HepG2 (cell line): ENCODE data around the gene ABHD12. TPM values are rescaled to one million over a fixed set of nuclear protein-coding genes. Genes with fewer than 3 reads are reported as not detected.

Source experiments
- ATAC-seq: fragments of 200-7000 bp; cut with Tn5 transposase; 3 replicates; pipeline ENCODE4 v1.9.1; 2020; ENCODE audit warnings: mild to moderate bottlenecking, moderate library complexity
- BruUV-seq: library from RNA; stranded (reverse); fragments of 400-500 nt; replicated peaks from 2 replicates; lab custom pipeline; 2021; lab: Mats Ljungman, UMichigan
- CTCF ChIA-PET: fragments of 300-600 bp; formaldehyde crosslinking; extraction: SDS; loops from one replicate; lab custom pipeline; 2021; ENCODE audit warnings: low total read pairs, inconsistent platforms, low intra/inter-chr PET ratio; lab: Yijun Ruan, JAX
- POLR2A ChIA-PET: fragments of 350-600 bp; sonication (Branson Sonifier 250); formaldehyde crosslinking; loops from one replicate; lab custom pipeline; 2020; ENCODE audit warnings: antibody characterized with exemption, inconsistent platforms; lab: Yijun Ruan, JAX
- DNase-seq: peaks from one replicate; pipeline ENCODE4 v3.0.0-alpha.2; 2015; ENCODE audit warnings: low spot score
- FAIRE-seq: peaks from 3 replicates; lab custom pipeline; 2011; peaks lifted over from hg19 to GRCh38; lab: Jason Lieb, UNC
- H2AFZ ChIP-seq: one replicate; pipeline ENCODE4 v1.6.1; 2011; ENCODE audit warnings: low read length, inconsistent platforms
- H3K27ac ChIP-seq: fragments of 300-600 bp; 3 replicates; pipeline ENCODE4 v1.8.0; 2011; ENCODE audit warnings: mixed run types, mild to moderate bottlenecking, mixed read lengths, low read length, inconsistent platforms; ENCODE audit not compliant: insufficient read depth; ENCODE audit errors: extremely low read length
- H3K27me3 ChIP-seq, 2 experiments: fragments of 200-600 bp in 1 of 2; 2 replicates in 1 of 2; 3 replicates in 1 of 2; pipeline versions ENCODE4 v1.6.0 to v1.8.0; 2011; ENCODE audit warnings: low read length in 2 of 2, mild to moderate bottlenecking in 2 of 2, moderate library complexity in 2 of 2, inconsistent platforms in 1 of 2; ENCODE audit not compliant: insufficient read depth in 2 of 2, control insufficient read depth in 1 of 2
- H3K36me3 ChIP-seq, 2 experiments: fragments of 200-600 bp in 1 of 2; replicated peaks in 1 of 2; 2 replicates in 1 of 2; 3 replicates in 1 of 2; pipeline versions ENCODE4 v1.5.1 to v1.8.0; 2011; ENCODE audit warnings: low read length in 2 of 2, inconsistent platforms in 1 of 2; ENCODE audit not compliant: insufficient read depth in 2 of 2, control insufficient read depth in 1 of 2
- H3K4me1 ChIP-seq: 2 replicates; pipeline ENCODE4 v1.5.1; 2012; ENCODE audit warnings: low read length, inconsistent platforms; ENCODE audit not compliant: insufficient read depth
- H3K4me2 ChIP-seq: 2 replicates; pipeline ENCODE4 v1.6.0; 2011; ENCODE audit warnings: low read depth, low read length, inconsistent platforms
- H3K4me3 ChIP-seq, 3 experiments: fragments of 200-600 bp in 1 of 3; sonication (generic), shearing (Covaris generic) in 1 of 3; replicated peaks in 1 of 3; 2 replicates each; pipeline ENCODE4 v1.5.1; 2011 to 2016; ENCODE audit warnings: low read length in 3 of 3, inconsistent platforms in 2 of 3, low read depth in 2 of 3, mild to moderate bottlenecking in 2 of 3, control low read depth in 1 of 3, mixed read lengths in 1 of 3; ENCODE audit not compliant: insufficient read depth in 1 of 3
- H3K79me2 ChIP-seq: one replicate; pipeline ENCODE4 v1.6.1; 2011; ENCODE audit warnings: low read length, inconsistent platforms; ENCODE audit not compliant: insufficient read depth
- H3K9ac ChIP-seq: 2 replicates; pipeline ENCODE4 v1.6.0; 2011; ENCODE audit warnings: mild to moderate bottlenecking, low read depth, low read length, inconsistent platforms; ENCODE audit not compliant: insufficient read depth
- H3K9me3 ChIP-seq: 2 replicates; pipeline ENCODE4 v1.5.1; 2012; ENCODE audit warnings: mild to moderate bottlenecking, low read length
- H4K20me1 ChIP-seq: 2 replicates; pipeline ENCODE4 v1.6.0; 2011; ENCODE audit warnings: inconsistent platforms, mild to moderate bottlenecking, low read length, moderate library complexity; ENCODE audit not compliant: insufficient read depth
- AGO2 ChIP-seq: fragments of 200-400 bp; formaldehyde crosslinking; optimal IDR thresholded peaks from 2 replicates; pipeline ENCODE3; 2017; ENCODE audit warnings: mild to moderate bottlenecking, low read depth, low read length, moderate library complexity
- CERS6 ChIP-seq: sonication (generic); formaldehyde crosslinking; IDR thresholded peaks from 2 replicates; pipeline ENCODE4 v1.5.0; 2020; ENCODE audit warnings: missing genetic modification reagents
- GATAD2A ChIP-seq: IDR thresholded peaks from 2 replicates; pipeline ENCODE4 v1.6.1; 2016
- NR2C2 ChIP-seq: sonication (generic); formaldehyde crosslinking; IDR thresholded peaks from 2 replicates; pipeline ENCODE4 v1.4.0; 2020; ENCODE audit warnings: missing genetic modification reagents, mild to moderate bottlenecking, moderate library complexity, borderline replicate concordance
- NRL ChIP-seq: sonication (generic); formaldehyde crosslinking; IDR thresholded peaks from 2 replicates; pipeline ENCODE4 v1.5.0; 2020; ENCODE audit warnings: missing genetic modification reagents, mild to moderate bottlenecking, moderate library complexity, borderline replicate concordance
- RBM22 ChIP-seq: fragments of 200-400 bp; formaldehyde crosslinking; optimal IDR thresholded peaks from 2 replicates; pipeline ENCODE3; 2017; ENCODE audit warnings: mild to moderate bottlenecking, low read length, moderate library complexity
- ZNF333 ChIP-seq: sonication (generic); formaldehyde crosslinking; IDR thresholded peaks from 2 replicates; pipeline ENCODE4 v1.4.0; 2020; ENCODE audit warnings: mild to moderate bottlenecking, missing genetic modification reagents, borderline replicate concordance
- WGBS: methylation state at CpG from one replicate; pipeline ENCODE4 v1.1.6; 2017; ENCODE audit warnings: low lambda C conversion rate; 5-methylcytosine and 5-hydroxymethylcytosine counted together
- in situ Hi-C: cut with HindIII; loops from 2 replicates; pipeline ENCODE4 v1.10.0; 2017; ENCODE audit warnings: low pct_unique_long_range_greater_than_20kb; ENCODE audit not compliant: extremely low pct_ligation_motif_present
- intact Hi-C: fragments of 100-400 bp; cut with micrococcal nuclease; formaldehyde crosslinking; loops from one replicate; pipeline ENCODE4 v1.10.0; 2022; ENCODE audit not compliant: unreplicated experiment
- polyA plus RNA-seq, 8 experiments: library from polyadenylated mRNA; depleted of rRNA in 3 of 8; stranded (reverse) in 7 of 8; unstranded in 1 of 8; fragments of >200 nt; fragmentation: Illumina TruSeq in 4 of 8; extraction: Trizol in 4 of 8; gene quantifications; 2 replicates each; pipeline versions ENCODE4 v1.2.1 to v1.2.3, GENCODE V29; 2011 to 2016; ENCODE audit warnings: low read depth in 4 of 8, missing spikeins in 1 of 8, mixed read lengths in 1 of 8; ENCODE audit not compliant: insufficient read depth in 1 of 8
- total RNA-seq, 5 experiments: library from RNA; depleted of rRNA; stranded (reverse); fragments of >200 nt; fragmentation: Illumina TruSeq; extraction: Trizol; gene quantifications; 2 replicates each; pipeline ENCODE4 v1.2.3, GENCODE V29; 2016; ENCODE audit warnings: low read depth in 1 of 5

Gene ABHD12
- total and polyA plus RNA-seq, 2 of the 13 experiments (the other 11 are each of a cell fraction or from before 2014, with no cell fraction given): 23.5 to 72.1 TPM

DNA sequence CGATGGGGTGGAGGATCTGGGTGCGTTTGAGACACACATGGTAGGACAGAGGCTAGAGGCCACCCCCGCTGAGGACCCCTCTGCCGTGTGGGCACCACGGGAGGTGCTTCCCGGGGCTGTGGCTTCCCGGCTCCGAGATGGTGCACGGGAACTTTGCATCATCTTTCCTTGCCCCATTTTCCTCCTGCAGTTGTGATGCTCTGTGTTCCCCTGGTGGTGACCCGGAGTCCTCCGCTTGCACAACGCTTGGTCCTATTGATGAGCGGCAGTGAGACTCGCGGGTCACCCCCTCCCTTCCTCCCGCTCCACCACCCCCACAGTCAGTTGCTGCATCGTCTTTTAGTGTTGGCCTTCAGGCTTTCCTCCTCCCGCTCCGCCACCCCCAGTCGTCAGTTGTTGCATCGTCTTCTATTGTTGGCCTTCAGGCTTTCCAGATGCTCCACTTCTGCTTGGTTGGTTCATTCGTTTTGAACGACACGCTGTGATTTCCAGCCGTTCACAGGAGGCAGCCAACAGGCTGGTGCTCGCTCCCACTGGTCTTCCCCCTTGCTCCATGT is 105.5 kb downstream of the ABHD12 start (continued):
- TF ChIP-seq ZNF333 (CRISPR knock-in tag) (no peak), NRL (CRISPR knock-in tag) (0 out of 2 replicates have a peak, but pooled peaks have one; percentile 44), NR2C2 (CRISPR knock-in tag) (no peak), RBM22 (peak; percentile 40), AGO2 (peak; percentile 52)

DNA sequence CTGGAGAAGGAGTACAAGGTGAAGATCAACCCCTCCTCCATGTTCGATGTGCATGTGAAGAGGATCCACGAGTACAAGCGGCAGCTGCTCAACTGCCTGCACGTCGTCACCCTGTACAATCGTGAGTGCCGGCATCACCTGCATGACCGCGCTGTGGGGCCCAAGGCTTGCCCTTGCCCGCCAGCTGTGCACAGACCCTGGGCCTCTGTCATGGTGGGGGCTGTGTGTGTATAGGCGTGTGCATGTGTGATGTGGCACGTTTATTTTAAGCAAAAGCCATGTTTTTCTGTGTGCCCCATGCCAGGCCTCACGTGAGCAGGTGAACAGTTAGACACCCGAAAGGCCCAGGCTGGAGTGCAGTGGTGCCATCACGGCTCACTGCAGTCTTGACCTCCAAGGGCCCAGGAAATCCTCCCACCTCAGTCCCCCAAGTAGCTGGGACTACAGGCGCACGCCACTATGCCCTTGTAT is 106.5 kb downstream of the ABHD12 start:
- H3K9me3 ChIP-seq: no peaks in the 10 kb centered on the region
- H3K4me3 ChIP-seq: no peak overlapping the region
- intact Hi-C loops (no loop called here), in situ Hi-C loops (no loop called here)
- ChIA-PET POLR2A (no interaction called here), CTCF (no interaction called here)
- H2AFZ ChIP-seq: no peak overlapping the region
- 0 out of 2 replicates have a peak, but pooled peaks have one; percentile 18 for TF ChIP-seq CERS6 (CRISPR knock-in tag)
- no peak for TF ChIP-seq GATAD2A (CRISPR knock-in tag)
- H3K9ac ChIP-seq: no peak overlapping the region
- 99% methylated on average over 17 of the region's 17 CpGs for WGBS
- no peaks in the 10 kb centered on the region for H4K20me1 ChIP-seq
- DNase-seq: no peak
- no peak overlapping the region for H3K27ac ChIP-seq
- peaks cover 60 to 96% of the 10 kb centered on the region in 2 experiments for H3K36me3 ChIP-seq
- H3K4me2 ChIP-seq: no peak overlapping the region
- no peak for FAIRE-seq
- no peaks in the 10 kb centered on the region for H3K79me2 ChIP-seq
- no peaks in the 10 kb centered on the region for H3K27me3 ChIP-seq
- no peak for ATAC-seq
- BruUV-seq: no TSS peak
- no peaks in the 10 kb centered on the region for H3K4me1 ChIP-seq
